K562 (cell line): ENCODE results near the gene ITGB2. TPM values are rescaled to one million over a fixed set of nuclear protein-coding genes. Genes with fewer than 3 reads are reported as not detected.

Source experiments
- ARID4B ChIP-seq: sonication (generic); formaldehyde crosslinking; IDR thresholded peaks from 2 replicates; pipeline ENCODE4 v1.8.0; 2022; ENCODE audit warnings: mild to moderate bottlenecking, missing genetic modification reagents
- CGGBP1 ChIP-seq: fragments of 250-450 bp; sonication (Bioruptor Pico); IDR thresholded peaks from 2 replicates; pipeline ENCODE4 v1.9.0; 2021; ENCODE audit warnings: mild to moderate bottlenecking
- ESRRA ChIP-seq: fragments of 450-650 bp; IDR thresholded peaks from 2 replicates; pipeline ENCODE4 v1.6.1; 2014; ENCODE audit warnings: low read depth, mild to moderate bottlenecking, moderate library complexity, borderline replicate concordance
- EWSR1 ChIP-seq: fragments of 450-650 bp; IDR thresholded peaks from 2 replicates; pipeline ENCODE4 v1.6.1; 2018; ENCODE audit warnings: borderline replicate concordance, mild to moderate bottlenecking, low read depth, moderate library complexity; ENCODE audit not compliant: partially characterized antibody
- GMEB1 ChIP-seq: fragments of 250-450 bp; sonication (Bioruptor Pico); IDR thresholded peaks from 2 replicates; pipeline ENCODE4 v1.4.0; 2020; ENCODE audit warnings: mild to moderate bottlenecking
- HDAC8 ChIP-seq: fragments of 450-650 bp; IDR thresholded peaks from 2 replicates; pipeline ENCODE4 v1.6.1; 2016; ENCODE audit warnings: mild to moderate bottlenecking, missing genetic modification characterization, moderate library complexity, missing compliant biosample characterization
- HINFP ChIP-seq: fragments of 450-650 bp; conservative IDR thresholded peaks from 2 replicates; pipeline ENCODE4 v1.6.1; 2016; ENCODE audit warnings: missing genetic modification characterization, low read depth, mild to moderate bottlenecking, control low read depth, missing compliant biosample characterization
- HNRNPL ChIP-seq: fragments of 200-400 bp; formaldehyde crosslinking; IDR thresholded peaks from 2 replicates; pipeline ENCODE4 v1.6.1; 2017; ENCODE audit warnings: low read depth, mild to moderate bottlenecking, low read length
- MAFK ChIP-seq: IDR thresholded peaks from 2 replicates; pipeline ENCODE4 v1.6.1; 2011; ENCODE audit warnings: low read length, improper control_type of control experiment
- MYC ChIP-seq, 2 experiments: fragments of 250-450 bp in 1 of 2; sonication (Bioruptor Pico) in 1 of 2; IDR thresholded peaks; 2 replicates each; pipeline versions ENCODE4 v1.5.1 to v1.6.1; 2012 to 2021; ENCODE audit warnings: low read depth in 2 of 2, borderline replicate concordance in 1 of 2, improper control_type of control experiment in 1 of 2, low read length in 1 of 2, mild to moderate bottlenecking in 1 of 2, moderate library complexity in 1 of 2
- NUFIP1 ChIP-seq: fragments of 450-650 bp; IDR thresholded peaks from 2 replicates; pipeline ENCODE4 v1.6.1; 2018; ENCODE audit not compliant: partially characterized antibody
- RBM34 ChIP-seq: fragments of 200-400 bp; formaldehyde crosslinking; IDR thresholded peaks from 2 replicates; pipeline ENCODE4 v1.6.1; 2018; ENCODE audit warnings: low read length, borderline replicate concordance; ENCODE audit not compliant: insufficient read depth
- SIX5 ChIP-seq, 2 experiments: IDR thresholded peaks; 2 replicates each; pipeline ENCODE4 v1.6.1; 2011; ENCODE audit warnings: low read length in 2 of 2, borderline replicate concordance in 1 of 2, low read depth in 1 of 2, mild to moderate bottlenecking in 1 of 2, moderate library complexity in 1 of 2; ENCODE audit not compliant: insufficient read depth in 1 of 2
- SMARCA4 ChIP-seq: fragments of 450-650 bp; IDR thresholded peaks from 2 replicates; pipeline ENCODE4 v1.6.1; 2016
- TFE3 ChIP-seq: fragments of 450-650 bp; formaldehyde crosslinking; IDR thresholded peaks from 2 replicates; pipeline ENCODE4 v1.4.0; 2020; ENCODE audit warnings: mild to moderate bottlenecking, mixed read lengths
- ZNF140 ChIP-seq: fragments of 250-450 bp; sonication (Bioruptor Pico); IDR thresholded peaks from 2 replicates; pipeline ENCODE4 v1.8.0; 2021; ENCODE audit warnings: moderate library complexity, mild to moderate bottlenecking, inconsistent platforms
- polyA plus RNA-seq, 8 experiments: library from polyadenylated mRNA; depleted of rRNA in 4 of 8; stranded (reverse) in 5 of 8; unstranded in 3 of 8; fragments of >200 nt; fragmentation: Nextera tagmentation in 2 of 8; fragmentation: Illumina TruSeq in 1 of 8; extraction: Ambion mirVana in 2 of 8; extraction: Trizol in 1 of 8; gene quantifications; 2 replicates each; pipeline versions ENCODE4 v1.2.1 to v1.2.3, GENCODE V29; 2011 to 2014; ENCODE audit warnings: inconsistent platforms in 1 of 8, missing spikeins in 1 of 8
- total RNA-seq, 7 experiments: library from RNA; depleted of rRNA in 6 of 7; stranded (reverse); fragments of >200 nt in 6 of 7; fragmentation: Illumina TruSeq in 2 of 7; extraction: Trizol in 2 of 7; gene quantifications; 2 replicates each; pipeline versions ENCODE4 v1.2.1 to v1.2.3, GENCODE V29; 2011 to 2021; ENCODE audit warnings: low replicate concordance in 1 of 7

The ITGB2 gene
- total and polyA plus RNA-seq, 9 of the 15 experiments (the other 6 are each of a cell fraction or from before 2014, with no cell fraction given): 0.07 to 1.3 (median 0.51) TPM; not detected in 2

- no peak for TF ChIP-seq ARID4B (CRISPR knock-in tag)
- TF ChIP-seq NUFIP1: no peak
- TF ChIP-seq MYC (IDR thresholded peaks at IDR 0.05; ENCODE audit: low read depth, low read length): no peak
- no peak for TF ChIP-seq MYC (CRISPR knock-in tag; IDR thresholded peaks at IDR 0.05; ENCODE audit: borderline replicate concordance, low read depth)
- TF ChIP-seq MAFK: peak; percentile 78
- no peak for TF ChIP-seq HDAC8 (tag)
- TF ChIP-seq TFE3 (CRISPR knock-in tag): no peak
- no peak for TF ChIP-seq SIX5 (IDR thresholded peaks at IDR 0.05; ENCODE audit: borderline replicate concordance in 1 of 2, insufficient read depth in 1 of 2, low read depth in 1 of 2, low read length in 2 of 2)
- no peak for TF ChIP-seq ESRRA
- TF ChIP-seq CGGBP1: no peak
- TF ChIP-seq HINFP (tag): no peak
- no peak for TF ChIP-seq GMEB1 (CRISPR knock-in tag)
- peak; percentile 57 for TF ChIP-seq SMARCA4
- TF ChIP-seq ZNF140 (CRISPR knock-in tag): no peak
- TF ChIP-seq RBM34: no peak
- TF ChIP-seq HNRNPL: no peak
- no peak for TF ChIP-seq EWSR1
These were observed 53.9 kb downstream of the ITGB2 start (continued) for GRCh38 chr21:44866780-44867179.
